ENCODE results near the gene FN1.

The FN1 gene

DNA sequence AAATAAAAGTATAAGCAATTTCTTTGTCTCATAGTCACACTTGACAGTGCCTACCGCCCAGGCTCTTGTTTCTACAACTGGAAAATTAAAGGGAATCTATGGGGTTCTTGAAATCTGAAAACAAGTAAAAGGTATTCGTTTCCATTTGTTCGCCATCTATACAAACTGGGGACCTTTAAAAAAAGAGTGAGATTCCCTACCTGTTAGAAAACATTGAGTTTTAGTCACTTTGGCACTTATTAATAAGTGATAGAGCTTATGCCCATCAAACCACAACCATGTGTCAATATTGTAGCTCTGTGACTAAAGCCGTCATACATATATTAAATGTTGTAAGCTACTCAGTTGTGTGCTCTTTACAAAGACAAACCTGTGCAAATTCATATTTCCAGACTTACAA, 13.2 kb downstream of the FN1 start:
- TF ChIP-seq, protein P1, sequence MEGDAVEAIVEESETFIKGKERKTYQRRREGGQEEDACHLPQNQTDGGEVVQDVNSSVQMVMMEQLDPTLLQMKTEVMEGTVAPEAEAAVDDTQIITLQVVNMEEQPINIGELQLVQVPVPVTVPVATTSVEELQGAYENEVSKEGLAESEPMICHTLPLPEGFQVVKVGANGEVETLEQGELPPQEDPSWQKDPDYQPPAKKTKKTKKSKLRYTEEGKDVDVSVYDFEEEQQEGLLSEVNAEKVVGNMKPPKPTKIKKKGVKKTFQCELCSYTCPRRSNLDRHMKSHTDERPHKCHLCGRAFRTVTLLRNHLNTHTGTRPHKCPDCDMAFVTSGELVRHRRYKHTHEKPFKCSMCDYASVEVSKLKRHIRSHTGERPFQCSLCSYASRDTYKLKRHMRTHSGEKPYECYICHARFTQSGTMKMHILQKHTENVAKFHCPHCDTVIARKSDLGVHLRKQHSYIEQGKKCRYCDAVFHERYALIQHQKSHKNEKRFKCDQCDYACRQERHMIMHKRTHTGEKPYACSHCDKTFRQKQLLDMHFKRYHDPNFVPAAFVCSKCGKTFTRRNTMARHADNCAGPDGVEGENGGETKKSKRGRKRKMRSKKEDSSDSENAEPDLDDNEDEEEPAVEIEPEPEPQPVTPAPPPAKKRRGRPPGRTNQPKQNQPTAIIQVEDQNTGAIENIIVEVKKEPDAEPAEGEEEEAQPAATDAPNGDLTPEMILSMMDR (IDR thresholded peaks at IDR 0.05; ENCODE audit: insufficient read depth, missing control alignments): no peak
- DNase-seq (ENCODE audit: insufficient read length, low spot score): no peak
- FAIRE-seq: no peak

DNA sequence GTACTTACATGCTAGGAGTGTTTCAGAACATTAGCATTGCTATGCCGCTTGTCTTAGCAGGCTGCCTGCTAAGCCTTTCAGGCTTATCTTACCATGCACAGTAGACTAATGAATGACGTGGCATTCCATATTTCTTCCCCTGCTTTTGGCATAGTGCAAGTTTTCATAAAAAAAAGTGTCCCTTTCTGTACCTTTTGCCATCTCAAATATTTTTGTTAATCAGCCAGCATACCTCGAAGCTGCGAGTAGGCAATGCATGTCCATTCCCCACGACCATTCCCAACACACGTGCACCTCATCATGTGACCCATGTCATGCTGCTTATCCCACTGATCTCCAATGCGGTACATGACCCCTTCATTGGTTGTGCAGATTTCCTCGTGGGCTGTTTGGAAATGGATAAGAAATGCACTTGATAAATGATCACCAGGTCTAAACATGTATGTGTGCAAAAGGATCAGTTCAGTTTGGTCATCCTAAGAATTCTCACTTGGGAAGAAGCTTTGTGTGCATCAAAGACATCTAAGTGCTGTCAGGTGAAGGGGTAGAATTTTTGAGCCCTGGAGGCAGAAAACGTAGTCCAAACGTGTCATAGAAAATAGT, 13.9 kb downstream of the FN1 start:
- FAIRE-seq: no peak
- DNase-seq (ENCODE audit: insufficient read length, low spot score): no peak
- TF ChIP-seq, protein P1 (IDR thresholded peaks at IDR 0.05; ENCODE audit: insufficient read depth, missing control alignments): no peak

DNA sequence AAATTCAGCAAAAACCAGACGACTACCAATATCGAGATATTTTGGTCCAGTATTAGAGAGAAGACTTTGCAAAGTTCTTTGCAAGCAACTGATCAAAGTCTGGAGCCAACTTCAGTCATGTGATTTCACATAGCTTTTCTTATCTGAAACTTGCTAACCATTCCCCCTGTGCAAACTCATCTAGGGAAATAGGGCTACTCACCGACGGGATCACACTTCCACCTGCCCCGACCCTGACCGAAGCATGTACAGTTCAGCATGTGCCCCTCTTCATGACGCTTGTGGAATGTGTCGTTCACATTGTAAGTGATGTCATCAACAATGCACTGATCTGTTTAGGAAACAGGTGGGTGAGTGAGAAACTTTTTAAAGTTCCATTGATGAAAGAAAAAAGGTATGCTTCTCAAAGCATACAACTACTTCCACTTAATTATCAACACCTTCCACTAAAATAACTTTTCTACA, 15.4 kb downstream of the FN1 start:
- TF ChIP-seq, protein P1 (IDR thresholded peaks at IDR 0.05; ENCODE audit: insufficient read depth, missing control alignments): no peak
- DNase-seq (ENCODE audit: insufficient read length, low spot score): no peak
- FAIRE-seq: no peak

DNA sequence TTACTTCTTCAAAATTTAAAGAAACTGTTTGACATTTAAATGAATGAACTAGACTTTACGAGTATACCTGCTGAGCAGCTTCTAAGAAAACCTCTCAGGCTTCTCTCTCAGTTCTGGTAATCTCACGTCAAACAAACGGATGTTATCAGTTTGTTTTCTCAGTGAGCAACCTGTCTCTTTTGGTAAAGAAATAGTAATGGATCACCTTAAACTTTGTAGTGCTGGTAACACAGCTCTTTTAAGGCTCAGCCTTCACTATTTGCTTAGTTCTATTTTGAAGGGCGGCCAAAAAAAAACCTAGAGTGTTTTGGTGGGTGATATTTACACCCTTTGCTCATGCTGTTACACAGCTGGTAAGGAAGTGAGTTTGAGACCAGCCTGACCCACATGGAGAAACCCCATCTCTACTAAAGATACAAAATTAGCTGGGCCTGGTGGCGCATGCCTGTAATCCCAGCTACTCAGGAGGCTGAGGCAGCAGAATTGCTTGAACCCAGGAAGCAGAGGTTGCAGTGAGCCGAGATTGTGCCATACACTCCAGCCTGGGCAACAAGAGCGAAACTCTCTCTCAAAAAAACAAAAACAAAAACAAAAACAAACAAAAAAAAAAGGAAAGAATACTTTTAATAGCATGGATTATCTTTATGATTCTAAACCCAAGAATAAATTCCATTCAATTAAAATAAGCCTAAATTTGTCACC, 15.9 kb downstream of the FN1 start:
- FAIRE-seq: no peak
- no peak for DNase-seq (ENCODE audit: insufficient read length, low spot score)
- TF ChIP-seq, protein P1 (IDR thresholded peaks at IDR 0.05; ENCODE audit: insufficient read depth, missing control alignments): no peak

DNA sequence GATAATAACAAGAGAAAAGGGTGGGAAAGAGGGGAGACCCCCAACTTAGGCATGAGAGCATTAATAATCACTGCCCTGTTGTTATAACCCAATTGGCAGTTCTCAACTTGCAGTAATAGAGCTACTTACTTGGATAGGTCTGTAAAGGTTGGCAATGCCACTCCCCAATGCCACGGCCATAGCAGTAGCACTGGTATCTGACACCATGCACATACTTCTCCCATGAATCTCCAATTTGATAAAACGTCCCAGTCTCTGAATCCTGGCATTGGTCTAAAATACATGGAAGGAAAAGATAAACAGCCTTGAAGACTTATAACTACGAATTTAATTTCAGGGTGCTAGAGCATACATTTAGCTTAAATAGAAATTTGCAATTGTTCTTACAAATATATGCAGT, 16.8 kb downstream of the FN1 start:
- FAIRE-seq (no peak), DNase-seq (ENCODE audit: insufficient read length, low spot score) (no peak)
- TF ChIP-seq, protein P1 (IDR thresholded peaks at IDR 0.05; ENCODE audit: insufficient read depth, missing control alignments): no peak

DNA sequence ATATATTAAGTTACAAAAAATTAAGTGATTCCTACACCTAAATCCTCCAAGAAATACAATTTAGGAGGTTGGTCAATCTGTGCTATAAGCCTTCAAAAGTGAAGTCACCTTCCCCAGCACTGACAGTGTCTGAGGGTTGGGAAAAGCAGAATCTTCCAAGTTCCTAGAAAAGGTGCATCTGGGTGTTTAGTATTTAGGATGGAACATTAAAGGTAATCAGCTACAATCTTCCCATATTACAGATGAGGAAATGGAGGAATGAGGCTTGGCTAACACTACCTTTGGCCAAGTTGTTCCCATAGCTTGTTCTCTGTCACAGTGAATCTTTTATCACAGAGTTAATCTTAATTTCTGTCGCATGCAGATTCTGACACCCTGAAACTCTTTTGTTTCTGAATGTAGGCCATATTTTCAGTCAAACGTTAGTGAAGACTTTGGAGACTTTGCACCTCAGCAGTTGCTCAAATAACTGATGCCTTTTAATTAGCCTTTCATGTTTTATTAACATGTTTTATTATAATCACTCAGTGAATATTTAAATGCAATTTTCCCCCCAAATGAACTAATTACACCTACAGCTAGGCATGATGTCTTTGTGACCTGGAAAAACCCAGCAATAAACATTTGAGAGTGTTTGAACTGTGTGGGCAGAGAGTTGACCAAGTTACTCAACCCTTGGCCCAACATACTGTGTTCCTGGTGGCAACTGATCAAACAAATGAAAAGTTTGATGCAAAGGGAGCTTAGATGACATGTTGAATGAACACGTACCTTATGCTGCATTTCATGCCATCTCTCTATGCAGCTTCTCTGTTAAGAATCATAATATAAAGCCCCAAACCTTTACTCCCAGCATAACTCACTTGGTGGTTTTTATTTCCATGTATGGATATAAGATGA, 17.6 kb downstream of the FN1 start:
- FAIRE-seq (no peak), DNase-seq (ENCODE audit: insufficient read length, low spot score) (no peak)
- TF ChIP-seq, protein P1 (IDR thresholded peaks at IDR 0.05; ENCODE audit: insufficient read depth, missing control alignments): no peak
